HepG2 (cell line): Measurements from ENCODE around the gene GPBP1.

Experiments
- CTCF ChIP-seq: sonication (generic); formaldehyde crosslinking; IDR thresholded peaks from 2 replicates; pipeline ENCODE4 v1.5.0; 2020; ENCODE audit warnings: mild to moderate bottlenecking, missing genetic modification reagents, moderate library complexity
- MED13 ChIP-seq: sonication (generic); formaldehyde crosslinking; IDR thresholded peaks from 2 replicates; pipeline ENCODE4 v1.5.0; 2020; ENCODE audit warnings: missing genetic modification reagents
- NCOA2 ChIP-seq: sonication (generic); formaldehyde crosslinking; IDR thresholded peaks from 2 replicates; pipeline ENCODE4 v1.8.0; 2022; ENCODE audit warnings: inconsistent platforms
- SIN3A ChIP-seq: IDR thresholded peaks from 2 replicates; pipeline ENCODE4 v1.6.1; 2011; ENCODE audit warnings: low read depth, mild to moderate bottlenecking, control low read depth, low read length, borderline replicate concordance
- TAF1 ChIP-seq: sonication (generic); formaldehyde crosslinking; IDR thresholded peaks from 2 replicates; pipeline ENCODE4 v1.4.0; 2020; ENCODE audit warnings: missing genetic modification reagents
- ZBTB1 ChIP-seq: sonication (generic); formaldehyde crosslinking; IDR thresholded peaks from 2 replicates; pipeline ENCODE4 v1.4.0; 2020; ENCODE audit warnings: missing genetic modification reagents, borderline replicate concordance
- ZBTB14 ChIP-seq: sonication (generic); formaldehyde crosslinking; IDR thresholded peaks from 2 replicates; pipeline ENCODE4 v1.4.0; 2020; ENCODE audit warnings: missing genetic modification reagents
- ZNF281 ChIP-seq: sonication (generic); formaldehyde crosslinking; IDR thresholded peaks from 2 replicates; pipeline ENCODE4 v1.4.0; 2020; ENCODE audit warnings: missing genetic modification reagents, borderline replicate concordance
- TF ChIP-seq, protein P1 (sequence below): sonication (generic); formaldehyde crosslinking; IDR thresholded peaks from 2 replicates; pipeline ENCODE4 v1.8.0; 2023; ENCODE audit warnings: mild to moderate bottlenecking, missing genetic modification reagents

GRCh38 chr5:57216714-57217113 is 42.9 kb downstream of the GPBP1 start:
- TF ChIP-seq TAF1 (CRISPR knock-in tag), result no peak
- no peak for TF ChIP-seq ZBTB1 (CRISPR knock-in tag)
- no peak for TF ChIP-seq MED13 (CRISPR knock-in tag)
- no peak for TF ChIP-seq ZBTB14
- TF ChIP-seq NCOA2 (CRISPR knock-in tag), result no peak
- TF ChIP-seq CTCF (CRISPR knock-in tag), result no peak
- no peak for TF ChIP-seq ZNF281 (CRISPR knock-in tag)
- TF ChIP-seq, protein P1, sequence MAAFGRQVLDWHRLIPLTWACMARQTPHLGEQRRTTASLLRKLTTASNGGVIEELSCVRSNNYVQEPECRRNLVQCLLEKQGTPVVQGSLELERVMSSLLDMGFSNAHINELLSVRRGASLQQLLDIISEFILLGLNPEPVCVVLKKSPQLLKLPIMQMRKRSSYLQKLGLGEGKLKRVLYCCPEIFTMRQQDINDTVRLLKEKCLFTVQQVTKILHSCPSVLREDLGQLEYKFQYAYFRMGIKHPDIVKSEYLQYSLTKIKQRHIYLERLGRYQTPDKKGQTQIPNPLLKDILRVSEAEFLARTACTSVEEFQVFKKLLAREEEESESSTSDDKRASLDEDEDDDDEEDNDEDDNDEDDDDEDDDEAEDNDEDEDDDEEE (CRISPR knock-in tag), result no peak
- no peak for TF ChIP-seq SIN3A
